CD4-positive, alpha-beta T cell (primary cell): ENCODE data around the gene UHRF1. TPM values are rescaled to one million over a fixed set of nuclear protein-coding genes. Genes with fewer than 3 reads are reported as not detected.
"Not testable (repeated sequence)": the region's sequence is repeated elsewhere in the genome, so short reads cannot be mapped to it uniquely, and the experiment has no call there.

Experiments used
- ATAC-seq: fragments of 200-7000 bp; cut with Tn5 transposase; one replicate; pipeline ENCODE4 v1.10.0; 2022; ENCODE audit warnings: mild to moderate bottlenecking; ENCODE audit not compliant: poor library complexity
- CTCF ChIA-PET: fragments of 350-600 bp; sonication (Branson Sonifier 250); formaldehyde crosslinking; loops from one replicate; lab custom pipeline; 2021; ENCODE audit warnings: antibody characterized with exemption, inconsistent platforms; lab: Charles Lee
- POLR2A ChIA-PET: fragments of 350-600 bp; sonication (Branson Sonifier 250); formaldehyde crosslinking; loops from one replicate; lab custom pipeline; 2021; ENCODE audit warnings: antibody characterized with exemption, inconsistent platforms; lab: Charles Lee
- DNase-seq, 14 experiments: peaks; one replicate each; pipeline ENCODE4 v3.0.0-alpha.2; 2013 to 2020; ENCODE audit warnings: mixed read lengths in 2 of 14
- H3K27ac ChIP-seq, 2 donors: one replicate each; pipeline versions ENCODE4 v1.5.1 to v1.7.0; 2013; ENCODE audit warnings: low read length in 2 of 2, low read depth in 1 of 2, mild to moderate bottlenecking in 1 of 2
- H3K27me3 ChIP-seq, 2 experiments: 1 replicate in 1 of 2; 2 replicates in 1 of 2; pipeline versions ENCODE4 v1.6.1 to v1.7.0; 2013; ENCODE audit warnings: low read length in 2 of 2, control low read depth in 1 of 2, mild to moderate bottlenecking in 1 of 2, moderate library complexity in 1 of 2; ENCODE audit not compliant: insufficient read depth in 2 of 2, control insufficient read depth in 1 of 2
- H3K36me3 ChIP-seq: one replicate; pipeline ENCODE4 v1.6.1; 2013; ENCODE audit warnings: low read length, control low read depth; ENCODE audit not compliant: insufficient read depth
- H3K4me1 ChIP-seq: one replicate; pipeline ENCODE4 v1.6.1; 2013; ENCODE audit warnings: low read length, control low read depth; ENCODE audit not compliant: insufficient read depth
- H3K4me3 ChIP-seq: one replicate; pipeline ENCODE4 v1.5.1; 2013; ENCODE audit warnings: mild to moderate bottlenecking, low read length, moderate library complexity
- H3K9me3 ChIP-seq, 2 experiments: 1 replicate in 1 of 2; 2 replicates in 1 of 2; pipeline versions ENCODE4 v1.6.1 to v1.7.0; 2013; ENCODE audit warnings: low read length in 2 of 2, mild to moderate bottlenecking in 2 of 2, control low read depth in 1 of 2, moderate library complexity in 1 of 2; ENCODE audit not compliant: control insufficient read depth in 1 of 2, insufficient read depth in 1 of 2
- H3K27ac Mint-ChIP-seq: one replicate; pipeline ENCODE4 v1.8.0; 2020; ENCODE audit warnings: mixed read lengths
- H3K27me3 Mint-ChIP-seq: one replicate; pipeline ENCODE4 v1.8.0; 2021; ENCODE audit warnings: mixed read lengths
- H3K36me3 Mint-ChIP-seq: one replicate; pipeline ENCODE4 v1.8.0; 2021; ENCODE audit warnings: low read depth, mixed read lengths
- H3K4me1 Mint-ChIP-seq: one replicate; pipeline ENCODE4 v1.8.0; 2021; ENCODE audit warnings: low read depth, mixed read lengths
- H3K4me3 Mint-ChIP-seq: one replicate; pipeline ENCODE4 v1.8.0; 2020; ENCODE audit warnings: mild to moderate bottlenecking, mixed read lengths
- H3K9me3 Mint-ChIP-seq: one replicate; pipeline ENCODE4 v1.8.0; 2020; ENCODE audit warnings: mixed read lengths
- intact Hi-C, 2 experiments: fragments of 100-400 bp; cut with DNase I in 1 of 2; cut with micrococcal nuclease in 1 of 2; formaldehyde crosslinking; loops; one replicate each; pipeline versions ENCODE4 v1.15.1 to v1.9.0; 2023 to 2025; cut with DNase I, micrococcal nuclease
- total RNA-seq, 174 experiments: library from RNA in 2 of 174; stranded (reverse) in 2 of 174; gene quantifications; one replicate each; pipeline ENCODE4 v1.2.3 and lab custom pipeline; 2021 to 2026
- TF ChIP-seq, protein P1 (sequence below): fragments of 200-600 bp; IDR thresholded peaks from one replicate; pipeline ENCODE4 v1.8.0; 2022; ENCODE audit warnings: antibody characterized with exemption, mild to moderate bottlenecking

The UHRF1 gene
- total RNA-seq, 2 experiments from 2014 or later: 0.16 to 0.20 TPM

DNA sequence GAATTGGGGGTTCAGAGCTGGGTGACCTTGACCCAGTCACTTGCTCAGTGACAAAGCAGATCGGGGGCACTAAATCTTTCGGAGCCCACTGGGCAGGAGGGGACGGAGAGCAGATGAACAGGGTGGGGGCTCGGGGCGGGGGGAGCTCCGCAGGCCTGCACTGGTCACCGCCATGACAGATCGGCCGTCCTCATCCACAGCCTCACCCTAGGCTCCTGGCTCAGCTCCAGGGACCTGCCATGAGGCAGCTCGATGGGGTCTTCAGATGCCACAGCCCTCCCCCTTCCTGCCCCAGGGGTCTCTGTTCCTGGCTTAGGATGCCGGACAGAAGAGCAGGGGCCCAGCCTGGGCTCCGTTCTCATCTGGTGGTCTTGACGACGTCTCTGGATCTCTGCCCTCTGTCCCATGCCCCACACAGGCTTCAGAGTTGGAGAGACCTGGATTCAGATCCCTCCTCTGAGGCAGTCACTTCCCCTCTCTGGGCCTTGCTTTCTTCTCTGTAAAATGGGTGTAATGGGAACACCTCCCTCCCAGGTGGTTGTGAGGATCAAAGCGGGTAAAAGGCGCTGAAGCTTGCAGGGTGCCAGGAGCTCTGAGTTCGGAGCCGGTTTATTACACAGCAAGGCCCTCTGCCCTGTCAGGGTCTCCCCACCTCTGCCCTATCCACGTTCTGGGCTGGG, 62.7 kb downstream of the UHRF1 start:
- intact Hi-C loops: no loop called here
- POLR2A ChIA-PET: no interaction called here
- peak overlapping the region; percentile 74 for H3K4me3 Mint-ChIP-seq
- TF ChIP-seq, protein P1, sequence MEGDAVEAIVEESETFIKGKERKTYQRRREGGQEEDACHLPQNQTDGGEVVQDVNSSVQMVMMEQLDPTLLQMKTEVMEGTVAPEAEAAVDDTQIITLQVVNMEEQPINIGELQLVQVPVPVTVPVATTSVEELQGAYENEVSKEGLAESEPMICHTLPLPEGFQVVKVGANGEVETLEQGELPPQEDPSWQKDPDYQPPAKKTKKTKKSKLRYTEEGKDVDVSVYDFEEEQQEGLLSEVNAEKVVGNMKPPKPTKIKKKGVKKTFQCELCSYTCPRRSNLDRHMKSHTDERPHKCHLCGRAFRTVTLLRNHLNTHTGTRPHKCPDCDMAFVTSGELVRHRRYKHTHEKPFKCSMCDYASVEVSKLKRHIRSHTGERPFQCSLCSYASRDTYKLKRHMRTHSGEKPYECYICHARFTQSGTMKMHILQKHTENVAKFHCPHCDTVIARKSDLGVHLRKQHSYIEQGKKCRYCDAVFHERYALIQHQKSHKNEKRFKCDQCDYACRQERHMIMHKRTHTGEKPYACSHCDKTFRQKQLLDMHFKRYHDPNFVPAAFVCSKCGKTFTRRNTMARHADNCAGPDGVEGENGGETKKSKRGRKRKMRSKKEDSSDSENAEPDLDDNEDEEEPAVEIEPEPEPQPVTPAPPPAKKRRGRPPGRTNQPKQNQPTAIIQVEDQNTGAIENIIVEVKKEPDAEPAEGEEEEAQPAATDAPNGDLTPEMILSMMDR: no peak
- H3K36me3 ChIP-seq: peaks cover under 1% of the 10 kb centered on the region
- peaks cover 34% of the 10 kb centered on the region for H3K4me1 Mint-ChIP-seq
- no peaks in the 10 kb centered on the region for H3K27me3 Mint-ChIP-seq
- H3K9me3 Mint-ChIP-seq: no peaks in the 10 kb centered on the region
- peaks cover 13% of the 10 kb centered on the region for H3K36me3 Mint-ChIP-seq
- H3K4me3 ChIP-seq: no peak overlapping the region
- H3K27ac ChIP-seq: no peak overlapping the region
- CTCF ChIA-PET: interaction anchor here (1.2 kb wide), 1 partner anchor 30 kb away, joined by 4 read pairs; no protein-coding TSS in a partner anchor
- H3K9me3 ChIP-seq: no peaks in the 10 kb centered on the region
- no peak overlapping the region for H3K27ac Mint-ChIP-seq
- DNase-seq: no peak
- no peak for ATAC-seq
- H3K4me1 ChIP-seq: peaks cover 50% of the 10 kb centered on the region
- no peaks in the 10 kb centered on the region for H3K27me3 ChIP-seq

DNA sequence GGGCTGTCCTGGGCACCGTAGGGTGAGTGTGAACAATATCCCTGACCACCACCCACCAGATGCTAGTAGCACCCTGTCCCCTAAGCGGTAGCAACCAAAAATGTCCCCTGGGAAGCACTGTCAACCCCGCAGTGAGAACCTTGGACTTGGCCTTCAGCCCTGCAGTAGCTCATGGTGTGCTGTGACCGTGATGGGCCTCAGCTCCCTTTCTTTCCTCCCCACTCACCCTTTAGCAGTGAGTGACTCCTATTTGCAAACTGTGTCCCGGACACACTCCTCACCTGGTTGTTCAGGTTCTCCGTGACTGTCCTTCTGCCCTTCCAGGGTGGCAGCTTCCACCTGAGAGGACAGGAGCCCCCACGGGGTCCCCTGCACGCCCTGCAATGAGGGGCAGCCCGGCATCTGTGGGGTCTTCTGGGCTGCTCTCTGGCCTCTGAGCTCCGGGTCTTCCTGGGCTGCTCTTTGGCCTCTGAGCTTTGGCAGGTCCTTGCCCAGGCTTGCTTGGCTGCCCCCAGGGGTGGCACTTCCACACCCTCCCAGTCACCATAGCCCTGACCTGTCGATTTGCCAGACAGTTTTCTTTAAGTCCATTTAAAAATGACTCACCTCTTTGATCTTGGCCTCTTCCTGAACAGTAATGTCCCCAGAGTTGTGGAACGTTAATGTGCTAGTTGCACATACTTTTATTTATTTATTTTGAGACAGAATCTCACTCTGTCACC, 63.4 kb downstream of the UHRF1 start:
- Mint-ChIP-seq H3K4me3 (peak overlapping the region; percentile 74), H3K9me3 (no peaks in the 10 kb centered on the region), H3K36me3 (peaks cover 18% of the 10 kb centered on the region), H3K27me3 (no peaks in the 10 kb centered on the region), H3K4me1 (peaks cover 36% of the 10 kb centered on the region), H3K27ac (no peak overlapping the region)
- ChIA-PET POLR2A (no interaction called here), CTCF (no interaction called here)
- H3K4me1 ChIP-seq: peaks cover 51% of the 10 kb centered on the region
- TF ChIP-seq, protein P1: no peak
- intact Hi-C loops: no loop called here
- DNase-seq: no peak
- H3K36me3 ChIP-seq: peaks cover 7% of the 10 kb centered on the region
- no peak for ATAC-seq
- no peaks in the 10 kb centered on the region for H3K27me3 ChIP-seq
- no peak overlapping the region for H3K27ac ChIP-seq
- H3K9me3 ChIP-seq: no peaks in the 10 kb centered on the region
- H3K4me3 ChIP-seq: no peak overlapping the region

DNA sequence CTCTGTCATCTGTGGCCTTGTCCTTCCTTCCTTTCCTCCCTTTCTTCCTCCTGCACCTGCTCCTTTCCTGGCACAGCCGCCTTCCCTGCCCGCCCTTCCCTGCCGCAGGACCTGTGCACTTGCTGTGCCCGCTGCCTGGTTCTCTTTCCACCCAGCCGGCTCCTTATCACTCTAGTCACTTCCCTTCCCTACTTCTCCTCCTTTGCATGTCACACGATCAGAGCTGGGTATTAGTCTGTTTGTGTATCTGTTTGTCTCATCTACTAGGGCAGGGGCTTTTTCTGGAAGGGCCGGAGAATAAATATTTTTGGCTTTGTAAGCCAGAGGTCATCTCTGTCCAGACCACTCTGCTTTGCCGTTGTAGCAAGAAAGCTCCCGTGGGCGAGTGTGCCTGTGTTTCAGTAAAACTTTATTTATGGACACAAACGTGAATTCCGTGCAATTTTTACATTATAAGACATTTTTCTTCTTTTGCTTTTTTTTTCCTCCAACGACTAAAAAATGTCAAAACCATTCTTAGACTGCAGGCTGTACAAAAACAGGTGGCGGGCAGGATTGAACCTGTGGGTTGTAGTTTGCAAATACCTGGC, 65.7 kb downstream of the UHRF1 start:
- no peaks in the 10 kb centered on the region for H3K9me3 ChIP-seq
- Mint-ChIP-seq H3K9me3 (no peaks in the 10 kb centered on the region), H3K4me3 (peak overlapping the region; percentile 9), H3K4me1 (peaks cover 30% of the 10 kb centered on the region), H3K27me3 (no peaks in the 10 kb centered on the region), H3K27ac (no peak overlapping the region), H3K36me3 (peaks cover 13% of the 10 kb centered on the region)
- ChIA-PET CTCF (interaction anchor here (0.7 kb wide), 1 partner anchor 22 kb away, joined by 3 read pairs; no protein-coding TSS in a partner anchor), POLR2A (no interaction called here)
- no peak for ATAC-seq
- H3K4me3 ChIP-seq: no peak overlapping the region
- no peak overlapping the region for H3K27ac ChIP-seq
- TF ChIP-seq, protein P1: no peak
- no peak for DNase-seq
- H3K27me3 ChIP-seq: no peaks in the 10 kb centered on the region
- peaks cover 10% of the 10 kb centered on the region for H3K36me3 ChIP-seq
- peaks cover 47% of the 10 kb centered on the region for H3K4me1 ChIP-seq
- intact Hi-C loops: no loop called here

DNA sequence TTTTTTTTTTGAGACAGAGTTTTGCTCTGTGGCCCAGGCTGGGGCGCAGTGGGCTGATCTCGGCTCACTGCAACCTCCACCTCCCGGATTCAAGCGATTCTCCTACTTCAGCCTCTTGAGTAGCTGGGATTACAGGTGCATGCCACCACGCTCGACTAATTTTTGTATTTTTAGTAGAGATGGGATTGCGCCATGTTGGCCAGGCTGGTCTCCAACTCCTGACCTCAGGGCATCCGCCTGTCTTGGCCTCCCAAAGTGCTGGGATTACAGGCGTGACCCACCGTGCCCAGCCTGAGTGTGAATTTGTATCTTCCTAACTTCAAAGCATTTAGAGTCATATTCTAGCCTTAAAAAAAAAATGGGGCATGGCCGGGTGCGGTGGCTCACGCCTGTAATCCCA, 66.3 kb downstream of the UHRF1 start:
- Histone ChIP-seq H3K4me1 (peaks cover 41% of the 10 kb centered on the region), H3K36me3 (peaks cover 10% of the 10 kb centered on the region)
- Mint-ChIP-seq H3K36me3 (peaks cover 11% of the 10 kb centered on the region), H3K4me1 (peaks cover 24% of the 10 kb centered on the region)
- H3K9me3 ChIP-seq, H3K4me3 ChIP-seq, H3K27ac Mint-ChIP-seq, intact Hi-C loops, POLR2A ChIA-PET, H3K27me3 ChIP-seq, H3K9me3 Mint-ChIP-seq, H3K27ac ChIP-seq, DNase-seq, ATAC-seq, H3K4me3 Mint-ChIP-seq, H3K27me3 Mint-ChIP-seq: not testable (repeated sequence)
- CTCF ChIA-PET: interaction anchor here (0.7 to 1.0 kb wide), 2 partner anchors 21 to 56 kb away, joined by 3 read pairs; no protein-coding TSS in a partner anchor
